Measurements from ENCODE around the gene CREB3L2. TPM values are rescaled to one million over a fixed set of nuclear protein-coding genes. Genes with fewer than 3 reads are reported as not detected.

Gene CREB3L2
- total RNA-seq, 2 donors from 2014 or later: 45.8 to 46.0 TPM

GRCh38 chr7:138006106-138006505, 4.2 kb upstream of the CREB3L2 start:
- intact Hi-C loops (cut with DNase I): loop anchor here (5.0 kb wide), 1 partner anchor 349 kb away; no protein-coding TSS in a partner anchor
- Histone ChIP-seq H3K27ac (no peak overlapping the region), H3K9ac (ENCODE audit: low read depth in 2 of 2, low read length in 2 of 2) (no peak overlapping the region), H3K27me3 (no peaks in the 10 kb centered on the region), H3K36me3 (no peaks in the 10 kb centered on the region), H3K4me3 (no peak overlapping the region), H3K9me3 (no peaks in the 10 kb centered on the region), H3K4me1 (no peaks in the 10 kb centered on the region)
- no peak for DNase-seq
- no peak for TF ChIP-seq CTCF (IDR thresholded peaks at IDR 0.05)

GRCh38 chr7:138004936-138005335, 3.0 kb upstream of the CREB3L2 start:
- intact Hi-C loops (cut with DNase I): loop anchor here (5.0 kb wide), 1 partner anchor 348 kb away; no protein-coding TSS in a partner anchor

GRCh38 chr7:138004046-138004445, 2.2 kb upstream of the CREB3L2 start:
- intact Hi-C loops (cut with DNase I): no loop called here
- Histone ChIP-seq H3K9me3 (no peaks in the 10 kb centered on the region), H3K4me3 (no peak overlapping the region), H3K9ac (ENCODE audit: low read depth in 2 of 2, low read length in 2 of 2) (no peak overlapping the region), H3K4me1 (no peaks in the 10 kb centered on the region), H3K27ac (no peak overlapping the region), H3K27me3 (no peaks in the 10 kb centered on the region), H3K36me3 (no peaks in the 10 kb centered on the region)
- no peak for DNase-seq
- TF ChIP-seq CTCF (IDR thresholded peaks at IDR 0.05): no peak

More at GRCh38 chr7:138004936-138005335, 3.0 kb upstream of the CREB3L2 start:
- no peaks in the 10 kb centered on the region for H3K36me3 ChIP-seq
- H3K9ac ChIP-seq (ENCODE audit: low read depth in 2 of 2, low read length in 2 of 2): no peak overlapping the region
- no peak overlapping the region for H3K27ac ChIP-seq
- no peaks in the 10 kb centered on the region for H3K9me3 ChIP-seq
- TF ChIP-seq CTCF (IDR thresholded peaks at IDR 0.05): no peak
- DNase-seq: no peak
- no peaks in the 10 kb centered on the region for H3K4me1 ChIP-seq
- no peak overlapping the region for H3K4me3 ChIP-seq
- H3K27me3 ChIP-seq: no peaks in the 10 kb centered on the region

- no peak overlapping the region for H3K9ac ChIP-seq (ENCODE audit: low read depth in 2 of 2, low read length in 2 of 2)
- no peaks in the 10 kb centered on the region for H3K9me3 ChIP-seq
- no peak for DNase-seq
- intact Hi-C loops (cut with DNase I): no loop called here
- no peak overlapping the region for H3K27ac ChIP-seq
- H3K4me1 ChIP-seq: no peaks in the 10 kb centered on the region
- no peak for TF ChIP-seq CTCF (IDR thresholded peaks at IDR 0.05)
- H3K4me3 ChIP-seq: no peak overlapping the region
- no peaks in the 10 kb centered on the region for H3K36me3 ChIP-seq
- H3K27me3 ChIP-seq: no peaks in the 10 kb centered on the region
Observed at GRCh38 chr7:138002828-138003189, 923 bp upstream of the CREB3L2 start.

GRCh38 chr7:138002096-138002827, 376 bp upstream of the CREB3L2 start:
- peak overlapping the region; percentile 95 to 97 for H3K9ac ChIP-seq (ENCODE audit: low read depth in 2 of 2, low read length in 2 of 2)
- H3K36me3 ChIP-seq: no peaks in the 10 kb centered on the region
- DNase-seq: peak; percentile 99
- intact Hi-C loops (cut with DNase I): no loop called here
- H3K27ac ChIP-seq: peak overlapping the region; percentile 90
- no peaks in the 10 kb centered on the region for H3K27me3 ChIP-seq
- no peaks in the 10 kb centered on the region for H3K4me1 ChIP-seq
- H3K9me3 ChIP-seq: no peaks in the 10 kb centered on the region
- H3K4me3 ChIP-seq: peak overlapping the region; percentile 66
- peak; percentile 96 for TF ChIP-seq CTCF (IDR thresholded peaks at IDR 0.05)

Data from colonic mucosa (tissue), 4 donors.